NOMO-1 treated with dmso at 0.1 percent for 144 hours (cell line): Measurements from ENCODE around the gene NABP1.

ENCODE experiments used
- DNase-seq: peaks from one replicate; lab custom pipeline; 2025; ENCODE audit not compliant: unreplicated experiment; lab: John Stamatoyannopoulos, UW

Gene NABP1

GRCh38 chr2:191646163-191646902, 31.6 kb upstream of the NABP1 start:
- DNase-seq = no peak

GRCh38 chr2:191649519-191649918, 28.4 kb upstream of the NABP1 start:
- DNase-seq = no peak

GRCh38 chr2:191650896-191651773, 26.8 kb upstream of the NABP1 start:
- no peak for DNase-seq

GRCh38 chr2:191653667-191654391, 24.1 kb upstream of the NABP1 start:
- DNase-seq = no peak

- DNase-seq = no peak
These were observed 21.5 kb upstream of the NABP1 start for GRCh38 chr2:191656391-191656790.

GRCh38 chr2:191656792-191657191, 21.1 kb upstream of the NABP1 start:
- DNase-seq = no peak

GRCh38 chr2:191657977-191658376, 20.0 kb upstream of the NABP1 start:
- no peak for DNase-seq

GRCh38 chr2:191659198-191659597, 18.7 kb upstream of the NABP1 start:
- no peak for DNase-seq

- DNase-seq = no peak
These were observed 17.4 kb upstream of the NABP1 start for GRCh38 chr2:191660575-191660974.

GRCh38 chr2:191661097-191661924, 16.6 kb upstream of the NABP1 start:
- DNase-seq = no peak

- no peak for DNase-seq
These were observed 12.9 kb upstream of the NABP1 start for GRCh38 chr2:191664823-191665677.

- DNase-seq = no peak
These were observed 11.7 kb upstream of the NABP1 start for GRCh38 chr2:191666226-191666625.

- DNase-seq = peak; percentile 69
These were observed 11.2 kb upstream of the NABP1 start for GRCh38 chr2:191666732-191667131.

- DNase-seq = no peak
These were observed 7.9 kb upstream of the NABP1 start for GRCh38 chr2:191670076-191670475.

GRCh38 chr2:191670787-191671186, 7.1 kb upstream of the NABP1 start:
- no peak for DNase-seq

GRCh38 chr2:191675807-191676721, 1.9 kb upstream of the NABP1 start:
- DNase-seq = peak; percentile 90

GRCh38 chr2:191676790-191677645, 918 bp upstream of the NABP1 start:
- peak; percentile 54 for DNase-seq
